Stimulated activated CD4-positive, alpha-beta T cell treated with anti-CD3 and anti-CD28 coated beads, Interleukin-4, amount 100 ng/mL, for 48 hours (primary cell): ENCODE measurements around the gene LRRC8C.
"Not testable (repeated sequence)": the region's sequence is repeated elsewhere in the genome, so short reads cannot be mapped to it uniquely, and the experiment has no call there.

Source experiments
- DNase-seq, 2 donors: peaks; one replicate each; pipeline ENCODE4 v3.0.0-alpha.2; 2020; ENCODE audit warnings: low read depth in 2 of 2

LRRC8C gene

DNA sequence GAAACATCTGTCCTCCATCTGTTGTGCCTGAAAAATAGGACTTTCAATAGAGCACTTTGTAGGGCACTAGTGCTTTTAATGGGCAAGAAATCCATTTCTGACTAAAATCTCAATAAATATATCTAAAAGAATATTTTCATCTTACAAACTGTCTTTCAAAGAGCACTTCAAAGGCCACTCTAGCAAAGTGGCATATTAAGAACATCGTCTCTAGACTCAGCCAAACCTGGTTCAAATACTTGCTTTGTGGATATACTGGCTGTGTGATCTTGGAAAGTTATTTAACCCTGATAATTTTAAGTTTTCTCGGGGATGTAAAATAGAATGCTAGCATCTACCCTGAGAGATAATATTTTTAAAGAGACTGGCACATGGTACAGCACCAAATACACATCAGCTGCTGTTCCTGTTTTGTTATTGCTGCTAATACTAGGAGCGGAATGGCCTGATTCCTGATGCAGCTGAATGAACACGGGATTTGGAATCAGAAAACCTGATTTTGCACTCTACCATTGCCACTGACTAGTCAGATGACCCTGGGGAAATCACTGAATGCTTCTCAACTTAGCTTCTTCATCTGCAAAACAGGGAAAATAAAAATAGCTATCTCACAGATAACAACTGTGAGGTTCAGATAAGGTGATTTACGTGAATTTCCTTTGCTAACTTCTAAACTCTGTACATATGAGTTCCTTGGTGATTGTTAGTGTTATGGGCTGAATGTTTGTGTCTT, 25.2 kb upstream of the LRRC8C start:
- DNase-seq = no peak

DNA sequence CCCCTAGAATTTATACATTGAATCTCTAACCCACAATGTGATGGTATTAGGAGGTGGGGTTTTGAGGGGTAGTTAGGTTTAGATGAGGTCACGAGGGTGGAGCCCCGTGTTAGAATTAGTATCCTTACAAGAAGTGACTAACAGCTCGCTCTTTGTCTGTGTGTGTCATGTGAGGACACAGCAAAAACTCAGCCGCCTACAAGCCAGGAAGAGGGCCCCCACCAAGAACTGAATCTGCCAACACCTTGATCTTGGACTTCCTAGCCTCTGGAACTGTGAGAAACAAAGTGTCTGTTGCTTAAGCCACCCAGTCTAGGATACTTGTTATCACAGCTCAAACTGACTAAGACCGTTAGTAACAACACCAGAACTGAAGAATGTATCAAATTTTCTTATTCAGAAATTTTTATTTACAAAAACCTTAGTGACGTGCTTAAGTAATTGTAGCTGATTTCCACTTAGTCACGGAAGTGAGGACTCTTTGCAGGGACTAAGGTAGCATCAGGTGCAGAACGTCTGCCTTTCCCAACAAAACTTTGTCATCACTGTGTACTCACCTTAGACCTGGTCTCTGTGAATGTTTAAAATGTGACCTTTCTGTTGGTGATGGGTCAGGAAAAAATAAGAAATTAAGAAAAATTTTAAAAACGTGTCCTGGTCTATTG, 24.5 kb upstream of the LRRC8C start:
- peak in 1 of 2 donors; percentile 69 for DNase-seq

DNA sequence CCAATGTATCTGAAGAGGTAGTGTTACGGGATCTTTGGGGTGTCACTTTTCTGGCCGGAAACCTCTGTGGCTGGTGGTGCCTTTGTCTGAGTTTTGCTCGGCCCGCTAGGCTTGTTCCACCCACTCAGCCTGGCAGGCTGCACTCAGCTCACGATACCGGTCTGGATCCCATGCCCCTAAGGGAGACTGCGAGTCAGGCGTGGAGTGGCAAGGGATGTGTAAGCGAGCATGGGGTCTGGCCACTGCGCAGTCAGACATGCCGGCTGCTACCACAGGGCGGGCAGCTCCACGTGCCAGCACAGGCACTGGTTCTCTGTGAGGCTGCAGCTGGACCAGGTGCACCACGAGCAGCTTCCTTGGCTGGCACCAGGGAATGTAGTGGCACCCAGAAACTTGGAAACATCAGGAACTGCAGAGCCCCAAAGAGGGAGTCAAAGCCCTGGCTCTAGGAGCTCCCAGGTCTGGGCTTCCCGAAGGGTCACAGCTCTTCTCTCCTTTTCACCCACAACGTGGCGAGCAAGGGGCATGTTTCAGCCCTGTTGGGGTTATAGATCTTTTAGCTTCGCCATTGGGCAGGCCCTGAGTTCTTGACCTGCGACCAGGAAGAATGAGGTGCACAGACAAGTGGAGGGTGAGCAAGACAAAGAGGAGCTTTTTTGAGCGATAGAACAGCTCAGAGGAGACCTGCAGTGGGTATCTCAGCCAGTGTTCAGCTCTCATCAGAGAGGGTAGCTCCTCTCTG, 23.8 kb upstream of the LRRC8C start:
- peak in 1 of 2 donors; percentile 58 for DNase-seq

- no peak for DNase-seq
Observed at GRCh38 chr1:89609781-89610456, 23.0 kb upstream of the LRRC8C start.

GRCh38 chr1:89610457-89611011, 22.4 kb upstream of the LRRC8C start:
- DNase-seq = no peak

DNA sequence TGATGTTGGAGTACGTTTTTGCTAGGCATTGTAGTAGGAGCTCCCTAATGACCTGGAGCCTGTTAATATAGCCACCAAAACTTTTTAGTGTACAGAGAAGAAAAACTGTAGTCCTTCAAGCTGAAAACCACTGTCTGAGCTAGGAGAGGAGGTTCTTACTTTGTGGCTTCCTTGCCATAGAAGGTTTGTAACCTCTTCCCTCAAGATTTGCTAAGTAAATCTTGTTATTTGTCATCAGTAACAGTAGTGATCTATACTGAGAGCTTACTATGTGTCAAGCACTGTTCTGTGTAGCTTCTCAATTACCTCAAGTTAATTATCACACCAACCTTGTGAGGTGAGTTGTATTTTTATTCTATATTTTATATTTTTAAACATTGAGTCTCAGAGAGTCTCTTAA, 21.2 kb upstream of the LRRC8C start:
- DNase-seq = no peak

DNA sequence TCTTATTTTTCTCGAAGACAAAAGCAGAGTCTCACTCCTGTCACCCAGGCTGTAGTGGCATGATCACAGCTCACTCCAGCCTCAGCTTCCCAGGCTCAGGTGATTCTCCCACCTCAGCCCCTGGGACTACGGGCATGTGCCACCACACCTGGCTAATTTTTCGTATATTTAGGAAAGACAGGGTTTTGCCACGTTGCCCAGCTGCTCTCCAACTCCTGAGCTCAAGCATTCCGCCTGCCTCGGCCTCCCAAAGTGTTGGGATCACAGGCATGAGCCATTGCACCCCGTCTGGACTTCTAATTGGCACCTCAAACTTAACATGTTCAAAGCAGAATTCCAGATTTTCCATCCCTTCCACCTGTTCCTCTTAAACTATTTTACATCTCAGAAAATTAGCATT, 19.0 kb upstream of the LRRC8C start:
- DNase-seq = no peak

GRCh38 chr1:89615676-89616598, 17.0 kb upstream of the LRRC8C start:
- no peak for DNase-seq

DNA sequence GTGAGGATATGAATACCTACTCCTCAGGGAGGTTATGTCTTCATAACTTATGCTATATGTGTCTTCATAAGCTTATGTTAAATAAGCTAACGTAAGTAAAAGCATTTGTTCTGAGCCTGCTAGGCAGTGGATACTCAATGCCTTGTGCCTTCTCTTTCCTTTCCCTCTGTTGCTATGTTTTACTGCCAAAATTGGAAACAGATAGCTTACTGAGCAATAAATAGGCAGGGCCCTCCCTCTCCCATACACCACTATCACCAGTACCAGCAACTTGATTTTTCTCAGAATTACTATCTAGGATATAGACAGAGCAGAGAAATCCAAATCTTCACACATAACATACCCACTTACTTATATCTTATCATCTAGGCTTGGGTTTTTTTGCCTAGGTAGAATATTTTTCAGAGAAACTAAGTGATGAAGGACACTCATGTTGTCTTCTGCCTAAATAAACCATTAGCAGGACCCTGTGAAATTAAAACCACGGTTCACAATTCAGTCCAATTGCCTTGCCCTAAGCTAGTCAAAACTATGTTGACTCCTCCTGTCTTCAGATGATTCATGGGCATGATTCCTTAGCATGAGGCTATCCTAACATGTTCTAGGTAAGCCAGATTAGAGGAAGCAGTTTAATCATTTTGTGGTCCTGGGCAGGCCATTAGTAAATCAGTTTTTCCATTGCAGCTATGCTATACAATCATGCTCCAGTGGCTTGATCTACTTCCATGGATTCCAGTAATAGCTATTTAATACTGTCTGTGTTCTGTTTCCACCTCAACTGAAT, 15.9 kb upstream of the LRRC8C start:
- DNase-seq = no peak

DNA sequence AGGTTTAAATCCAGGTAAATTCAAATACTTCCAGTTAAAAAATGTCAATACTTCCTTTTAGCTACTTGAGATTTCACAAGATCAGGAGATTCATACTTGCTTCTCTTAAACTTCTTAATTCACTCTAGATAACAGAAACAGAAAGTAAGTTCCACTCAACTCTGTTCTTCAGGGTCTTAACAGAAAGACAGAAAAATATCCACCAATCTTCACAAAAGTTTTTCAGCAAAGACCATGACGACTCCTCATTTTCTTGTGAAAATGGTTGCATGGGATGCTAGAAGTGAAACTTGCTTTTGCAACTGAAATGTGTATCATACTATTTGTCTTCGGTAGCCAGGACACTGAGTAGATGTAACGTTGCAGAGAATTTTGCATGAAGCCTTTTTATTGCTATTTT, 12.3 kb upstream of the LRRC8C start:
- no peak for DNase-seq

DNA sequence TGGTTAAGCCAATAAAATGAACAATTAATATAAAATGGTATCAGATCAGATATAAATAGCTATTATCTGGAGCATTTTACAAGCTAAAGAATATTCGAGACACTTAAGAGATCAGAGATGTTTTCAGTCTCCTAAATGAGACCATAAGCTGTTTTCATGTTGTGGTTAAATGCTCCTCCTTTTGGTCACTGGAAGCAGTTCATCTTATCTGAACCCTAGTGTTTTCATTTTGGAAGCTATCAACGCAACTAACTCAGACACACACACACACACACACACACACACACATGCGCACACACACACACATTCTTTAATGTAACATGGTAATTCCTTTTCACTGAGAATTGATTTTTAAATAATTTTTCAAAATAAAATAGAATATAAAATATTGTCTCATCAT, 10.0 kb upstream of the LRRC8C start:
- no peak for DNase-seq

DNA sequence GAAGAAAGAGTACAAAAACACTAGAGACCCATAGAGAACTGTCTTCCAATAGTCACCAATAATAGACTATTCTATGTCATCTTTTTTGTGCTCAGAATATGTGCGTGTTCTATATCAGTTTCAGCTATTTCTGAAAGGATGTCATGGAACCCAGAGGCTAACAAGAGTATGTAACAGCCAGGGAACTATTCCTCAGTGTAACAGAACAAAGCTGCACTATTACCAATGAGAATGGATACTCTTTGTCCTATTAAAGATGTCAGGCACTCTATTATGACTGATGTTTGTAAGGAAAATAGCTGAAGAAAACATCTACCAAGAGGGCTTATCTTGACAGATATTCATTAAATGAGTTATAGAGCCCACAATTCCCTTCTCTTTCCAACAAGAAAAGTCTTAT, 8.6 kb upstream of the LRRC8C start:
- no peak for DNase-seq

DNA sequence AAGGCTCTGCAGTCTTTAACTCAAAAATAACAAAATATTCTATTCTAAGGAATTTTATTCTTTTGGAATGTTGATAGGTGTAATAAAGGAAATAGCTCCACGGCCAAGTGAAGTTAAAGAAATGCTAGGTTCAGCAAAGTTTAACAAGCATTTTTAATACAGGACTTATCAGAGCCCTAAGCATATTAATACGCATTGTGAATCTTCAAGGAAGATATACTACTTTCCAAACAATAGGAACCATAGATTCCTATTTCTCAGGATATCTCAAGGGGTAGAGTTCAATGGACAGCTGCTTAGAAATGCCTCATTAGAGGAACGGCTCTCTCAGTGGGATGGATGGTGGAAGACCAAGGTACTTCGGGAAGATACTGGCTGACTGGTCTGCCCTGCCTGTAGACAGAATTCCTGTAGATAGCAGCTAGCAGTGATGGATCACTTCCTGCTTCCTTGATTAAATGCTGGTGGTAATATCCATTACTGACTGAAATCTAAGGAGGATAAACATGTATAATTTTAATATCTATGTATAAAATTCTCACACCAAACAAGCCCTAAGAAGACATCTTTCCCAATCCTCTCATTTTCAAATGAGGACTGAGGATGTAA, 8.1 kb upstream of the LRRC8C start:
- DNase-seq = no peak

DNA sequence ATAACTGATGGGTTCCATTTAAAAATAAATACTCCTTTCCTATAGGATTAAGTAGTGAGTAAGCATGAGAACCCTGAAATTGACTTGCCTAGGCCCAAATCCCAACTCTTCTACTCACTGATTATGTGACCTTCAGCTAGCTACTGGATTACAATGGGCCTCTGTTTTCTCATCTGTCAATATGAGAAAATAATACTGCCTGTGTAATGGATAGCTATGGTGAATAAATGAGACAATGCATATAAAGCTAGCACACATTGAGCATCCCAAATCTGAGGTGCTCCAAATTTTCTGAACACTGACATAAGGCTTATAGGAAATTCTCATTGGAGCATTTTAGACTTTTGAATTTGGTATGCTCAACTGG, 5.3 kb upstream of the LRRC8C start:
- DNase-seq = no peak

- no peak for DNase-seq
Observed at GRCh38 chr1:89629146-89629545, 3.8 kb upstream of the LRRC8C start.

DNA sequence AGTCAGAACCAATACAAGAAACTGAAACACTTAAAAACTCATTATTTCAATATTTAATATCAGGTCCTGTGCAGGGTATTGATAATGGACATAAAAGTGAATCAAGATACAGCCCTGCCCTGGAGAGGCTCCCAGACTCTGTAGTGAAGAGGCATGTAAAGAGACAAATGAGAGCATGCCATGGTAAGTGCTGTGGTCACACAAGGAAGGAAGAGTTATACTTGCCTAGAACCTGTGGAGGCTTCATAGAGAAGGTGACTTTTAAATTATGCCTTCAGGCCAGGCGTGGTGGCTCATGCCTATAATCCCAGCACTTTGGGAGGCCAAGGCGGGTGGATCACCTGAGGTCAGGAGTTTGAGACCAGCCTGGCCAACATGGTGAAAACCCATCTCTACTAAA, 3.3 kb upstream of the LRRC8C start:
- not testable (repeated sequence) for DNase-seq

DNA sequence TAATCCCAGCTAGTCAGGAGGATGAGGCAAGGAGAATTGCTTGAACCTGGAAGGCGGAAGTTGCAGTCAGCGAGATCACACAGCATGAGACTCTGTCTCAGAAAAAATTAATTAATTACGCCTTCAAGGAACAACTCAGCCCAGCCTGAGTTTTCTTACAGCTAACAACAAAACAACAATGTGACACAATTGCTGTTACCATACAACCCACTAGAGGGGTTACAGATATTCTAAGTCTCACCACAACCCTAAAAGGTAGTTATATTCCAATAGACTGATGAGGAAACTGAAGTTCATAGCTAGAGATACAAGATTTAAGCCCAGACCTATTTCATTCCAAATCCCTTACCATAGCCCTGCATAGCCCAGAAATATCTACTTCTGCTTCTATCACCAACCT, 2.9 kb upstream of the LRRC8C start:
- DNase-seq = no peak

- DNase-seq = no peak
Observed at GRCh38 chr1:89631816-89632656, 884 bp upstream of the LRRC8C start.
